RPMI7951 (cell line): ENCODE results near the gene TEDC1. TPM values are rescaled to one million over a fixed set of nuclear protein-coding genes. Genes with fewer than 3 reads are reported as not detected.

Source experiments
- DNase-seq: peaks from one replicate; pipeline ENCODE4 v3.0.0-alpha.2; 2012; ENCODE audit warnings: low read depth
- total RNA-seq: library from RNA; depleted of rRNA; stranded (reverse); fragments of >200 nt; shearing (Covaris generic); gene quantifications from 2 replicates; pipeline ENCODE4 v1.2.3, GENCODE V29; 2014

TEDC1 gene
- total RNA-seq, 1 experiment from 2014 or later = 13.7 TPM

GRCh38 chr14:105484997-105485393, 6.1 kb upstream of the TEDC1 start:
- DNase-seq = no peak

GRCh38 chr14:105485739-105486162, 5.3 kb upstream of the TEDC1 start:
- DNase-seq = peak; percentile 21

- no peak for DNase-seq
These were observed 4.7 kb upstream of the TEDC1 start, which contains the start of gene CRIP1 for GRCh38 chr14:105486163-105486973. Gene CRIP1, plus strand, starts transcription at chr14:105486886. Its CDS starts 374 bp downstream, at chr14:105487260.

GRCh38 chr14:105486974-105487448, 4.0 kb upstream of the TEDC1 start:
- DNase-seq = no peak

DNA sequence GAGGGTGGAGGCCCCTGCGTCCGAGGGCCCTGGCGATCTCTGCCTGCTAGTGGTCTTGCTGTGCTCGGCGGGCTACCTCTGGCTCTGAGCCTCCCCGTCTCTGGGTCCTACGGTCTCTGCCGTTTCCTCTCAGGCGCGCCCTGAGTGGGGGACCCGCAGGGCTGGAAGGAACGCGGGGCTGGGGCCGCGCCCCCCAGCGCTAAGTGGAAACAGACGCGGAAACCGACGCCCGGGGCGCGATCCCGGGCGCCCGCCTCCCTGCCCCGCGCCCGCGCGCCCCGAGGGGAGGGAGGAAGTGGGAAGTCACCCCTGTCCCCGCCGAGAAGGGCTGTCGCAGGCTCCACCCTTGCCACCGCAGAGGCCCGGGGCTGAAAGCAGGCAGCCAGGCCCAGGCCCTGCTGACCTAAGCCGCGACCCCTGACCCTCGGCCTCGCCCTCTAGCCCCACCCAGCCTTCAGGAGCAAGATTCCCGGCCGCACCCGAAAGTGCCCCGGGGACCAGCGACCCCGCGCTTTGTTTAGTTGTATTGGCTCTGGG, 3.5 kb upstream of the TEDC1 start:
- no peak for DNase-seq

DNA sequence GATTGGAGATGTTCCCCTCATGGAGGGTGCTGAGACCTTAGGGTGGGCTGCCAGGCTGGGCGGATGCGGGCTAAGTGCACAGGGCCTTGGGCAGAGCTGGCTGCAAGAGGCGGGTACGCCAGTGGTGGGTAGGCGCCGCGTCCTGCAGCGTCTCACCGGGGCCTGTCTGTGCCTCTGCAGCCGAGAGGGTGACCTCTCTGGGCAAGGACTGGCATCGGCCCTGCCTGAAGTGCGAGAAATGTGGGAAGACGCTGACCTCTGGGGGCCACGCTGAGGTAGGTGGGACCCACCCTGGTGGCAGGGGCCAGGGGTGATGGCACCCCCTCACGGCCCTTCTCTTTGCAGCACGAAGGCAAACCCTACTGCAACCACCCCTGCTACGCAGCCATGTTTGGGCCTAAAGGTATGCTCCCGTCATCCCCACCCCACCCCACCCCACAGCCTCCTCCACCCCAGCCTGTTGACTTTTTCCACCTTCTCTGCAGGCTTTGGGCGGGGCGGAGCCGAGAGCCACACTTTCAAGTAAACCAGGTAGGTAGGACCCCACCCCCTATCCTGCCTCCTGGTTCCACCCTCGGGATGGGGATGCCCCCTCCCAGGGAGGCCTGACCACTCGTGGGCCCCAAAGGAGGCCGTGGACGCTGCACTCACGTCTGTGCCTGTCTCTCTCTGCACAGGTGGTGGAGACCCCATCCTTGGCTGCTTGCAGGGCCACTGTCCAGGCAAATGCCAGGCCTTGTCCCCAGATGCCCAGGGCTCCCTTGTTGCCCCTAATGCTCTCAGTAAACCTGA, 2.9 kb upstream of the TEDC1 start:
- DNase-seq = no peak

DNA sequence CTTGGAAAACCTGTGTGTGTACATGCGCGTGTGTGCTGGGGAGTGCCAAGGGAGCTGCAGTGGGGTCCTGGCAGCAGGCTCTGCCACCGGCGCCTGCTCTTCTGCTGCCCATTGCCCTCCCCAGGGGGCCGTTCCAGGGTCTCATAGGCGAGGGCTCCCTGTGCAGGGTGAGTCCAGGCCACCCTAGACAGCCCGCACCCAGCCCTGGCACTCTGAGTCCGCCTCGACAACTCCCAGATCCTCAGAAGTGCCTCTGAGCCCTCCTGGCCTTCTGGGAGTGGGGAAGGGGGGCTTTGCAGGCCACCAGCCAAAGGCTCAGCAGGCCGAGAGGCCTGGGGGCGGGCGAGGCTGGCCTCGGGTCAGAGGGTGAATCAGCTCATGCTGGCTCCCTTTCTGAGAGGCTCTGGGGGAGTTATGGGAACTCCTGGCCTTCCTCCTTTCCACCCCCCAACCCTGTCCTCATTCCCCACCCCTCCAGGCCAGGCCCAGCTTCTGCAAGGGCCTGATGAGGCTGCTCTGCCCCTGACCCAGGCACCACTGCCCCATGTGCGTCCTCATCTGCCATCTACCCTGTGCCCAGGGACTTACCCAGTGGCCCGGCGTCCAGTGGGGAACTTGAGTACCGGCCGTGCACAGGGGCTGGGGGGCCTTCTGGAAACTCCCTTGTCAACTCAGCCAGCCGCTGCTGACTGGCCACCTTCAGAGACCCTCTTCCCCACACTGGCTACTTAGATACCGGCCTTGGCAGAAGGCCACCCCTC, 2.1 kb upstream of the TEDC1 start:
- no peak for DNase-seq

GRCh38 chr14:105489542-105490266, 1.3 kb upstream of the TEDC1 start:
- peak; percentile 76 for DNase-seq

DNA sequence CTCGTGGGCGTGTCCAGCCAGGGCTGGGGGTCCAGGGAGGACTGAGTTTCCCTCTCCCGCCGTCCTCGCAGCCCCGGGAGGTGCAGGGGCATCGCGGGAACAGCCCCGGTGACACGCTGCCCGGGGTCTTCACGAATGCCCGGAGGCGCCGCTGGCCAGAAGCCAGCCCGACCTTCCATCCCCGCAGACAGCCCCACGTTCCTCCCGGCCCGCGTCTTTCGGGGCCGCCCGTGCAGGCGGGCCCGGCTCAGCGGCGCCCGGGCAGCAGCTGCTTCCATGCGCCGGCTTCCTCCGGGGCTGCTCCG, 827 bp upstream of the TEDC1 start:
- DNase-seq = peak; percentile 16

DNA sequence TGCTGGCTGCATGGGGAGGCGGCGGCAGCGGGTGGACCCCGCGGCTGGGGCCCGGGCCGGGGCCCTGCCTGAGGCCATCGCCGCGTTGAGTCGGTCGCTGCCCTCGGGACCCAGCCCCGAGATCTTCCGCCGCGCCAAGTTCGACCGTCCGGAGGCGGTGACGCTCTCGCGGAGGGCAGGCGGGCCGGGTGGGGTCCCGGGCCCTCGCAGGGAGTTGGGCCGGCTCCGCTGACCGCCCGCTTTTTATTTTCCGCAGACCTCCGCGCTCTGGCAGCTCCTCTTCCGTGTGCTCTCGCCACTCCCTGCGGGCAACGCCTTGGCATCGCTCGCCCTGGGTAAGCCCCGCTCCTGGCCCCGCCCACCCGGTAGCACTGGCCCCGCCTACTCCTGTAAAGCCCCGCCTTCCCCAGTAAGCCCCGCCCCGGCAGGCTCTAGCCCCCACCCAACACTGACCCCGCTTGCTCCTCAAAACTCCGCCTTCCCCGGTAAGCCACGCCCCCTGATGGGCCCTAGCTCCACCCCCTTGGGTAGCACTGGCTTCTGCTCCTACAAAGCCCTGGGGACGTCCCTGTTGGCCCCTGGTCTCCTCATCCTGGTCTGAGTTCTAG, 424 bp downstream of the TEDC1 start:
- DNase-seq = peak; percentile 55

DNA sequence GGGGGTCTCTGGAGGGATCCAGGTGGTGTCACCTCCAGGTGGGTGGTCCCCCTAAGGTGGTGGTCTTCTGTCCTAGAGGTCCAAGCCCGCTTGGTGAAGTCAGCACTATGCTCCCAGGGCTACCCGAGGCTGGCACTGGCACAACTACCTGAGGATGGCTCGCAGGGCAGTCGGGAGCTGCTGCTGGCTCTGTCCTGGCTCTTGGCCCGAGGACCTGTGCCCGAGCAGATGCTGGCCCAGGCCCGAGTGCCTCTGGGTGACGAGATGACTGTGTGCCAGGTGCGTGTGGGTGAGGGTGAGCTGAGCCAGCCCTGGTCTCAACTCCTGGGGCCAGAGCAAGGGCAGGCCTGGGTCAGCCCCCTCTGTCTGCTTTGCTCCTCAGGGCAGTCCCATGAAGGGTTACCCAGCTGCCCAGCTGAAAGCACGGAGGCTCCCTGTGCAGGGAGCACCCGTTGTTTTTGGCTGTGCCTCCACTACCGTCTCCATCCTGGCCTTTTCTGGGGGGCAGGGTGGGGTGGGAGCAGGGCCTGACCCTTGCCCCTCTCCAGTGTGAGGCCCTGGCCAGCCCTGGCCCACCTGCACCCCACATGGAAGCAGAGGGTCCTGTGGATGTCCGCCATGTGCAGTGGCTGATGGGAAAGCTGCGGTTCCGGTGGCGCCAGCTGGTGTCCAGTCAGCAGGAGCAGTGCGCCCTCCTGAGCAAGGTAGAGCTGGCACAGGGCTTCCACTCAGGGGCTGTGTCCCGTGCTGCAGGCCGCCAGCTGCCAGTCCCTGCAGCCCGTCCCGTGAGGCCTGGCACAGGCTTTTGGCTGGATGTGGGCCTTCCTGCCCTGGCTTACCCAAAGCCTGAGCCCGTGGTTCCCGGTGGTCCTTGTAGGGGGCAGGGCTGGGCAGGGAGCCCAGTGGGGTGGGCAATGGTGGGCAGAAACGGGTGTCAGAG, 1.3 kb downstream of the TEDC1 start:
- DNase-seq = no peak

DNA sequence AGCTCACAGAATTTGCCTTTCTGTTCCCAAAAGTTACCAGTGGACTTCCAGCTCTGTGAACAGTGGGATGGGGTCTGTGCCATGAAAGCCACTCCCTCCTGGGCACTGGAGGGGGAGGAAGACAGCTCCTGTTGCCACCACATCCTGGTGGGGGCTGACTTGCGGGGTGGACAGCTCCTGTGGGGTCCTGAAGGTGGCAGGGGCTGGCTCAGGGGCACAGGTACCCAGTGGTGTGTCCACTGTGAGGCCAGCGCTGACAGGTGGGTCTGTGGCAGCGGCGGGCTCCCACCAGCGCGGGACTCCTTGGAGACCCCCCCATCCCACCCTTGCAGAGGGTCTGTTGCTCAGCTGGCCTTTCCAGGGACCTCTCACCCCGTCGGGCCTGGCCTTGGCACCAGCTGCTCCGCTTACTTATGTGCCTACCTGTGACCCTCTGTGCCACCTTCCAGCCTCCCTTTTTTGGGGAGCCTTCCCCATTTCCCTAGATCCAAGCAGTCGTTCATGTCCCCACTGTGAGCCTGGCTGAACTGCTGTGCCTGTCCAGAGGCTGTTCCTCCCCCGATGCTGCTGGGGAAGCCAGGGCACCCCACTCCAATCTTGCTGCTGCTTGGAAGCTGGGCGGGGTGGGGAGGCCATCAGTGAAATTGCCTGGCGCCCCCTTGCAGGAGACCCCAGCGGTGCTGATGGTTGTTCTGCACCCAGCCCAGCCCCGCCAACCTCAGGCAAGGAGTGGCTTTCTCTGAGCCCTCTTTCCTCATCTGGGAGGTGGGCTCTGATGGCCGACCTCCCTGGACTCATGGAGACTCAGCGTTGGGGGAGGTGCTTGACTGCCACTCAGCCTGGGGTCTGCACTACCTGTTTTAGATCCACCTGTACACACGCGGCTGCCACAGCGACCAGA, 2.2 kb downstream of the TEDC1 start:
- no peak for DNase-seq

- DNase-seq = no peak
These were observed 3.0 kb downstream of the TEDC1 start for GRCh38 chr14:105493921-105494605.

DNA sequence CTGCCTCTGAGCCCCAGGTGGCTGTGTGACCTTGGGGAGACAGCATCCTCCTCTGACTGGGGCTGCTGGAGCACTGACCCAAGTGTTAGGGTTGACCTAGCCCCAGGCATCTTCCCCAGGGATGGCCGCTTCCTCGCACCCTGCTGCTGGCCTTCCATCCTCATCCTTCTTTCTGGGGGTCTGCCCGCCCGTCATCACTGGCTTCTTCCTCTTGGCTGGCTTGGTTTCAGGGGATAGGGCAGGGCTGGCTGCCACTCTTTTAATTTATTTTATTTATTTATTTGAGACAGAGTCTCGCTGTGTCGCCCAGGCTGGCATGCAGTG, 3.5 kb downstream of the TEDC1 start:
- no peak for DNase-seq

DNA sequence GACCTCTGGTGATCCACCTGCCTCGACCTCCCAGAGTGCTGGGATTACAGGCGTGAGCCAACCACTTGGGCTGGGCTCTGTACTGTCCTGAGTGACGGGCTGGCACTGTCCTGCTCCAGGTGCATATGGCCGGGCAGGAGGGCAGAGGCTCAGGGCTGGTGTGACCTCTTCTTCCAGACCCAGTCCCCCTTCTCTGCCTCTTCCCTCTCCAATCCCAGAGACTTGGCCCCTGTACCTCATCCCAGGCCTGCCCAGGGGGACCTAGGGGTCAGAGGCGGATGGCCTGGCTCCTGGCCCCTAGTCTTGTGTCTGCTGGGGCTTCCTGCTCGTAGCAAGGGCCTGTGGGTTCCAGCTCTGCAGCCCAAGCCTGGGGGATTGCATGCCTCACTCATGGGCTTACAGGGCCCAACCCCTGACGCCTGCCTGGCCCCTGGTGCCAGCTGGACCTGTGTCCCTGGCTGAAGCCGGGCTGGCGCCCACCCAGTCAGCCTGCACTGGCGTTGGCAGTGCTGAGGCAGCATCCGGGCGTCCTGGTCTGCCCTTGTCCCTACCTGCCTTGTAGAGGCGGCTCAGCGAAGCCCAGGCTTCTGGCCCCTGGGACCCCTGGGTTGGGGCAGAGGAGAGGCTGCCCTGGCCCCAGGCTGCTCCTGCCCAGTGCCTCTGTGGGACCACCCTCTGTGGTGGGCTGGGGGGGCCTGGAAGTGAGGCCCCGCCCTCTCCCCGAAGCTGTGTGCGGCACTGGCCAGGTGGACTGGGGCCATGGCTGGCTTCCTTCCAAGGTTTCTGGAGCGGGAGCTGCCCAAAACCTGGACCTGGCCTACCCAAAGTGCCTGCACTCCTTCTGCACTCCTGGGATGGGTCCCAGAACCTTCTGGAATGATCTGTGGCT, 4.3 kb downstream of the TEDC1 start:
- DNase-seq = no peak

- DNase-seq = no peak
These were observed 5.2 kb downstream of the TEDC1 start for GRCh38 chr14:105495990-105496830.
